Measurements from ENCODE around the gene ERI3. TPM values are rescaled to one million over a fixed set of nuclear protein-coding genes. Genes with fewer than 3 reads are reported as not detected.
A peak's percentile ranks its signal among the peaks of the same experiment; 100 is the strongest.
"Not testable (repeated sequence)": the region's sequence is repeated elsewhere in the genome, so short reads cannot be mapped to it uniquely, and the experiment has no call there.

The ERI3 gene
- total RNA-seq, 1 donor: 50.0 TPM

DNA sequence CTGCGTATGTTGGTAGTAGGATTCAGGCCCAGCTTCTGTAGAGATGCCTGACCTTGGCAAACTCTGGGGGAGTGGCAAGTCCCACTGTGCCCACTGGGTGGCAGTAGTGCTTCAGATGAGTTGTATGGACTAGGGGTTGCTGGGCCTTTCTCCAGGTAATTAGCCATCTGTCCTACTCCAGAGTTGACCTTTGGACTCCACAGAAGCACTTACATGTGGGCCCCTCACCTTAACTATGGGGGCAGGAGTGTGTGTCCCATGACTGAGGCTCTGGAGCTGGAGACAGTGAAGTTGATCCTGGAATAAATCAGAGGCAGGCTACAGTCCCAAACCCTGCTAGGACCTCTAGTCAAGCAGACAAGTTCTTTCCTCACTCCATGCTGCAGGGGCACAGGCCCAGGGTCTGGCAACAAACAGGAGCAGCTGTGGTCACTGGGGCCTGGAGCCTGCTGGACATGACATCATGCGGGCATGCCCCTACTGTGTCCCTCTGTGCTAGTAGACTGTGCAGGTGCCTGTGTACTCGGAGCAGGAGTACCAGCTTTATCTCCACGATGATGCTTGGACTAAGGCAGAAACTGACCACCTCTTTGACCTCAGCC is 137.1 kb downstream of the ERI3 start:
- TF ChIP-seq, protein P1, sequence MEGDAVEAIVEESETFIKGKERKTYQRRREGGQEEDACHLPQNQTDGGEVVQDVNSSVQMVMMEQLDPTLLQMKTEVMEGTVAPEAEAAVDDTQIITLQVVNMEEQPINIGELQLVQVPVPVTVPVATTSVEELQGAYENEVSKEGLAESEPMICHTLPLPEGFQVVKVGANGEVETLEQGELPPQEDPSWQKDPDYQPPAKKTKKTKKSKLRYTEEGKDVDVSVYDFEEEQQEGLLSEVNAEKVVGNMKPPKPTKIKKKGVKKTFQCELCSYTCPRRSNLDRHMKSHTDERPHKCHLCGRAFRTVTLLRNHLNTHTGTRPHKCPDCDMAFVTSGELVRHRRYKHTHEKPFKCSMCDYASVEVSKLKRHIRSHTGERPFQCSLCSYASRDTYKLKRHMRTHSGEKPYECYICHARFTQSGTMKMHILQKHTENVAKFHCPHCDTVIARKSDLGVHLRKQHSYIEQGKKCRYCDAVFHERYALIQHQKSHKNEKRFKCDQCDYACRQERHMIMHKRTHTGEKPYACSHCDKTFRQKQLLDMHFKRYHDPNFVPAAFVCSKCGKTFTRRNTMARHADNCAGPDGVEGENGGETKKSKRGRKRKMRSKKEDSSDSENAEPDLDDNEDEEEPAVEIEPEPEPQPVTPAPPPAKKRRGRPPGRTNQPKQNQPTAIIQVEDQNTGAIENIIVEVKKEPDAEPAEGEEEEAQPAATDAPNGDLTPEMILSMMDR (IDR thresholded peaks at IDR 0.05; ENCODE audit: insufficient read depth, low read length): peak; percentile 96
- no peak overlapping the region for H3K4me3 ChIP-seq (ENCODE audit: low read depth, low read length)
- DNase-seq (ENCODE audit: low read depth): peak; percentile 70

- TF ChIP-seq, protein P1 (IDR thresholded peaks at IDR 0.05; ENCODE audit: insufficient read depth, low read length): peak; percentile 13
- DNase-seq (ENCODE audit: low read depth): peak; percentile 88
- peak within 1 kb of the TSS; percentile 100 for H3K4me3 ChIP-seq (ENCODE audit: low read depth, low read length)
These were observed 141.6 kb downstream of the ERI3 start, which contains the start of gene DMAP1 for GRCh38 chr1:44213222-44214112. DMAP1 (plus strand) TSS chr1:44213471; CDS start chr1:44213754, 283 bp downstream.

- peak overlapping the region; percentile 100 for H3K4me3 ChIP-seq (ENCODE audit: low read depth, low read length)
- DNase-seq (ENCODE audit: low read depth): no peak
- TF ChIP-seq, protein P1 (IDR thresholded peaks at IDR 0.05; ENCODE audit: insufficient read depth, low read length): no peak
These were observed 142.5 kb downstream of the ERI3 start for GRCh38 chr1:44212355-44213221.

DNA sequence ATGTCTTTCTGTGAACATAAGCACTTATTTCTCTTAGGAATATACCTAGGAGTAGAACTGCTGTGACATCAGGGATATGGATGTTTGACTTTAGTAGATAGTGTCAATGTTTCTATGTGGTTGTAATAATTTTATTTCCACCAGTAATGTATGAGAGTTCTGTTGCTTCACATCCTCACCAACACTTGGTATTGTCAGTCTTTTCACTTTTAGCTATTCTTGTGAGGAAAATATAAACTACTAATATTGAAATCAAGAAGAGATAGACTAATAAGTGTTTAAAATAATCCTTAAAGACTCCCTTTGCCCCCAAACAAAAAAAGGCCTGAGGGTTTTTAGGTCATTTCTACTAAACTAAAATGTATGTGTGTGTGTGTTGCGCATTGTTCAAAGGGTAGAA is 144.5 kb downstream of the ERI3 start:
- TF ChIP-seq, protein P1 (IDR thresholded peaks at IDR 0.05; ENCODE audit: insufficient read depth, low read length): no peak
- H3K4me3 ChIP-seq (ENCODE audit: low read depth, low read length): no peak overlapping the region
- no peak for DNase-seq (ENCODE audit: low read depth)

DNA sequence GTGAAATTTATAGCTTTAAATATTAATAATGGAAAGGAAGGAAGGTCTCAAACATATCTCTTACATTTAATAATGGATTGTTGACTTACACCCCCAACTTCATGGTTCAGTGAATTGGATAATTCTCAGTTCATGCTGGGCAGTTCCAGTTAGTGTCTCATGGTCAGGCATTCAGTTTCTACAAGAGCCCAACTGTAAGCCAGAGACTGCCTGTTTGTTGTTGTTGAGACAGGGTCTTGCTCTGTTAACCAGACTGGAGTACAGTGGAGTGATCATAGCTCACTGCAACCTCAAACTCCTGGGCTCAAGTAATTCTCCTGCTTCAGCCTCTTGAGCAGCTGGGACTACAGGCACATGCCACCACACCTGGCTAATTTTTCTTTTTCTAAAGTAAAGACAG is 146.8 kb downstream of the ERI3 start:
- H3K4me3 ChIP-seq (ENCODE audit: low read depth, low read length): no peak overlapping the region
- DNase-seq (ENCODE audit: low read depth): no peak
- TF ChIP-seq, protein P1 (IDR thresholded peaks at IDR 0.05; ENCODE audit: insufficient read depth, low read length): no peak

DNA sequence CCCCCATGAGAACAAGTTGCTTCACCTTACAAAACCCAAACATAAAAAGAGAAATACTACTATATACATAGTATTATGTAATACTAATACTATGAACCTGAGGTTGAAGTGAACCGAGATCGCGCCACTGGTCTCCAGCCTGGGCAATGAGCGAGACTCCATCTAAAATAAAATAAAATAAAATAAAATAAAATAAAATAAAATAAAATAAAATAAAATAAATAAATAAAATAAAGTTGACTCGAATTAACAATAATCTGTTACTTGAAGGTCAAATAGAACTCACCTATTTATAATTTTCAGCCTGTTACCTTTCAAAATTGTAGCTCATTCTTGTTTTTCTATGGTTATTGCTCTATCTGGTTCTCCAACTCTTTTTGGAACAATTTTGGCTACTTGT is 148.5 kb downstream of the ERI3 start:
- not testable (repeated sequence) for H3K4me3 ChIP-seq (ENCODE audit: low read depth, low read length); DNase-seq (ENCODE audit: low read depth)
